Activated B cell treated with CpG ODN at 0.5 μM for 24 hours (primary cell): ENCODE results near the gene DMKN. TPM values are rescaled to one million over a fixed set of nuclear protein-coding genes. Genes with fewer than 3 reads are reported as not detected.

Experiments used
- ATAC-seq: fragments of 200-7000 bp; cut with Tn5 transposase; one replicate; pipeline ENCODE4 v1.10.0; 2021; ENCODE audit warnings: low read depth, mild to moderate bottlenecking, moderate library complexity
- CTCF ChIA-PET: fragments of 350-600 bp; sonication (Branson Sonifier 250); formaldehyde crosslinking; loops from one replicate; lab custom pipeline; 2021; ENCODE audit warnings: antibody characterized with exemption; lab: Charles Lee
- POLR2A ChIA-PET: fragments of 350-600 bp; sonication (Branson Sonifier 250); formaldehyde crosslinking; loops from one replicate; lab custom pipeline; 2021; ENCODE audit warnings: antibody characterized with exemption; lab: Charles Lee
- DNase-seq: peaks from one replicate; pipeline ENCODE4 v3.0.0; 2022
- H3K27ac Mint-ChIP-seq: one replicate; pipeline ENCODE4 v1.8.0; 2020; ENCODE audit warnings: mixed read lengths
- H3K27me3 Mint-ChIP-seq: one replicate; pipeline ENCODE4 v1.8.0; 2021; ENCODE audit warnings: mixed read lengths
- H3K36me3 Mint-ChIP-seq: one replicate; pipeline ENCODE4 v1.8.0; 2021; ENCODE audit warnings: low read depth, mixed read lengths
- H3K4me1 Mint-ChIP-seq: one replicate; pipeline ENCODE4 v1.8.0; 2021; ENCODE audit warnings: mixed read lengths
- H3K4me3 Mint-ChIP-seq: one replicate; pipeline ENCODE4 v1.8.0; 2020; ENCODE audit warnings: mild to moderate bottlenecking, mixed read lengths
- H3K9me3 Mint-ChIP-seq: one replicate; pipeline ENCODE4 v1.8.0; 2020; ENCODE audit warnings: mixed read lengths
- intact Hi-C: fragments of 100-400 bp; cut with micrococcal nuclease; formaldehyde crosslinking; loops from one replicate; pipeline ENCODE4 v1.15.1; 2024
- total RNA-seq: library from RNA; stranded (reverse); gene quantifications from 2 replicates; pipeline ENCODE4 v1.2.3, GENCODE V29; 2022
- TF ChIP-seq, protein P1 (sequence below): fragments of 200-600 bp; IDR thresholded peaks from one replicate; pipeline ENCODE4 v1.8.0; 2022; ENCODE audit warnings: antibody characterized with exemption, mild to moderate bottlenecking

The DMKN gene
- total RNA-seq, 1 donor from 2014 or later, result 1.5 TPM

- intact Hi-C loops, result no loop called here
- Mint-ChIP-seq H3K36me3 (no peaks in the 10 kb centered on the region), H3K4me1 (peaks cover 40% of the 10 kb centered on the region), H3K4me3 (no peak overlapping the region), H3K27ac (no peak overlapping the region), H3K27me3 (peaks cover 2% of the 10 kb centered on the region), H3K9me3 (no peaks in the 10 kb centered on the region)
- ChIA-PET CTCF (no interaction called here), POLR2A (interaction anchor here (0.6 to 1.4 kb wide), 2 partner anchors 9 to 12 kb away, joined by 3 to 5 read pairs; no protein-coding TSS in a partner anchor)
- DNase-seq (no peak), ATAC-seq (no peak)
- TF ChIP-seq, protein P1, sequence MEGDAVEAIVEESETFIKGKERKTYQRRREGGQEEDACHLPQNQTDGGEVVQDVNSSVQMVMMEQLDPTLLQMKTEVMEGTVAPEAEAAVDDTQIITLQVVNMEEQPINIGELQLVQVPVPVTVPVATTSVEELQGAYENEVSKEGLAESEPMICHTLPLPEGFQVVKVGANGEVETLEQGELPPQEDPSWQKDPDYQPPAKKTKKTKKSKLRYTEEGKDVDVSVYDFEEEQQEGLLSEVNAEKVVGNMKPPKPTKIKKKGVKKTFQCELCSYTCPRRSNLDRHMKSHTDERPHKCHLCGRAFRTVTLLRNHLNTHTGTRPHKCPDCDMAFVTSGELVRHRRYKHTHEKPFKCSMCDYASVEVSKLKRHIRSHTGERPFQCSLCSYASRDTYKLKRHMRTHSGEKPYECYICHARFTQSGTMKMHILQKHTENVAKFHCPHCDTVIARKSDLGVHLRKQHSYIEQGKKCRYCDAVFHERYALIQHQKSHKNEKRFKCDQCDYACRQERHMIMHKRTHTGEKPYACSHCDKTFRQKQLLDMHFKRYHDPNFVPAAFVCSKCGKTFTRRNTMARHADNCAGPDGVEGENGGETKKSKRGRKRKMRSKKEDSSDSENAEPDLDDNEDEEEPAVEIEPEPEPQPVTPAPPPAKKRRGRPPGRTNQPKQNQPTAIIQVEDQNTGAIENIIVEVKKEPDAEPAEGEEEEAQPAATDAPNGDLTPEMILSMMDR, result no peak
Measured at GRCh38 chr19:35449359-35450043, 63.9 kb downstream of the DMKN start.

GRCh38 chr19:35447606-35448469 lies 65.6 kb downstream of the DMKN start, which contains the start of gene FFAR2:
Gene FFAR2 (plus strand): TSS chr19:35448257. CDS start chr19:35449715, 1,458 bp downstream.
- no peaks in the 10 kb centered on the region for H3K9me3 Mint-ChIP-seq
- H3K36me3 Mint-ChIP-seq, result no peaks in the 10 kb centered on the region
- ATAC-seq (no peak), DNase-seq (no peak)
- TF ChIP-seq, protein P1, result no peak
- H3K4me3 Mint-ChIP-seq, result no peak within 1 kb of the TSS
- ChIA-PET POLR2A (interaction anchor here (0.6 to 1.4 kb wide), 6 partner anchors 9 to 125 kb away, joined by 3 to 5 read pairs (median 3); no protein-coding TSS in a partner anchor), CTCF (no interaction called here)
- no peak within 1 kb of the TSS for H3K27ac Mint-ChIP-seq
- H3K27me3 Mint-ChIP-seq, result peaks cover 2% of the 10 kb centered on the region
- H3K4me1 Mint-ChIP-seq, result peaks cover 40% of the 10 kb centered on the region
- intact Hi-C loops, result no loop called here

Other genes starting within 250 kb of the DMKN start
- gene USF2, start 244.7 kb downstream of the DMKN start, total RNA-seq, result 233 and 236 TPM in 2 replicates
- gene HAMP, start 231.1 kb downstream of the DMKN start, total RNA-seq, result 1.3 and 2.2 TPM in 2 replicates
- gene MAG, start 221.5 kb downstream of the DMKN start, total RNA-seq, result 0.22 and 0.31 TPM in 2 replicates
- gene CD22, start 184.5 kb downstream of the DMKN start, total RNA-seq, result 920 and 1,096 TPM in 2 replicates
- 5.1 and 6.0 TPM in 2 replicates for gene FFAR1, start 165.7 kb downstream of the DMKN start, total RNA-seq
- gene FFAR3, start 155.2 kb downstream of the DMKN start, total RNA-seq, result 0.16 TPM in 1 of 2 replicates, not detected in the other
- gene GPR42, start 142.6 kb downstream of the DMKN start, total RNA-seq, result not detected in 2 replicates
- gene FFAR2, start 65.4 kb downstream of the DMKN start, total RNA-seq, result not detected in 2 replicates
- gene KRTDAP, start 23.2 kb downstream of the DMKN start, total RNA-seq, result not detected in 2 replicates
- not detected in 2 replicates for gene SBSN, start 14.7 kb upstream of the DMKN start, total RNA-seq
- gene GAPDHS, start 19.8 kb upstream of the DMKN start, total RNA-seq, result not detected in 2 replicates
- 46.9 and 55.3 TPM in 2 replicates for gene TMEM147, start 32.0 kb upstream of the DMKN start, total RNA-seq
- not detected in 2 replicates for gene ATP4A, start 50.0 kb upstream of the DMKN start, total RNA-seq
- gene PMIS2, start 72.5 kb upstream of the DMKN start, total RNA-seq, result not detected in 2 replicates
- gene HAUS5, start 99.1 kb upstream of the DMKN start, total RNA-seq, result 31.5 and 36.1 TPM in 2 replicates
- gene RBM42, start 115.4 kb upstream of the DMKN start, total RNA-seq, result 73.6 and 76.1 TPM in 2 replicates
- 0.32 TPM in 1 of 2 replicates, not detected in the other for gene ETV2, start 128.1 kb upstream of the DMKN start, total RNA-seq
- 334 and 401 TPM in 2 replicates for gene COX6B1, start 134.7 kb upstream of the DMKN start, total RNA-seq
- not detected in 2 replicates for gene UPK1A, start 152.9 kb upstream of the DMKN start, total RNA-seq
- 16.4 and 21.4 TPM in 2 replicates for gene ZBTB32, start 190.9 kb upstream of the DMKN start, total RNA-seq
- 65.6 and 65.8 TPM in 2 replicates for gene KMT2B, start 204.4 kb upstream of the DMKN start, total RNA-seq
- 130 and 133 TPM in 2 replicates for gene IGFLR1, start 228.8 kb upstream of the DMKN start, total RNA-seq
- 41.0 and 46.1 TPM in 2 replicates for gene U2AF1L4, start 231.8 kb upstream of the DMKN start, total RNA-seq
- 45.0 and 45.6 TPM in 2 replicates for gene PSENEN, start 232.0 kb upstream of the DMKN start, total RNA-seq
- 12.2 and 14.3 TPM in 2 replicates for gene LIN37, start 234.9 kb upstream of the DMKN start, total RNA-seq
- not detected in 2 replicates for gene HSPB6, start 243.4 kb upstream of the DMKN start, total RNA-seq
- gene PROSER3, start 244.5 kb upstream of the DMKN start, total RNA-seq, result 43.7 and 60.5 TPM in 2 replicates